ENCODE results near the gene RNF34.

Gene RNF34

DNA sequence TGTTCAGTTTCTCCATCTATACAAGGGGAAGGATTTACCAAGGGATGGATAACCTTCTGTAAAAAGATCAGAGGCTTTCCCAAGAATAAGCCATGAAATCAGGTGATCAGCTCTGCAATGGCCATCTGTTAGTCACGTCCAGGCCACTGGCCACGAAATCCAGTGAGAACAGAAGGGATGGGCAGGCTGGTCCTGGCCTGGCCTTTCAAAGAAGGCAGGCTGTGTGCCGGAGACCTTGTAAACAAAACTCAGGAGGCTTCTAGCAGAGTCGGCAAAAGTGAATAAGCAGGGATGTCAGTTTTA is 68.5 kb downstream of the RNF34 start:
- DNase-seq, result no peak

DNA sequence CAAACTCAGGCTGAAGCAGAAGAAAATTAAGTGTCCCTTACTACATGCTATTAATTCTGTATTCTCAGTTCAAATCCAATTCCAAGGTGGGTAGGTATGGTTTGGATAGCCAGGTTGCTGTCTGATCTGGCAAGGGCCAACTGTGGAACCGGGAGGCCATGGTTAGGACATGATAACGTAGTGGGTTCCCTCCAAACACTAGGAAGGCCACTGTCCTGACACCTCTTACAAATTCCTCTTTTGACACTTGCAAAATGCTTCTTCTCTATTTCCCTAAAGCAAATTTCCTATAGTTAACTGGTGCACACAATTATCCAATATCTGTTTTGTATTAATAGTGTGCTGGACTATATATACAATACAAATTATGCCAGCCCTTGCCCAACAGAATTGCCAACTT is 70.8 kb downstream of the RNF34 start:
- DNase-seq, result no peak

DNA sequence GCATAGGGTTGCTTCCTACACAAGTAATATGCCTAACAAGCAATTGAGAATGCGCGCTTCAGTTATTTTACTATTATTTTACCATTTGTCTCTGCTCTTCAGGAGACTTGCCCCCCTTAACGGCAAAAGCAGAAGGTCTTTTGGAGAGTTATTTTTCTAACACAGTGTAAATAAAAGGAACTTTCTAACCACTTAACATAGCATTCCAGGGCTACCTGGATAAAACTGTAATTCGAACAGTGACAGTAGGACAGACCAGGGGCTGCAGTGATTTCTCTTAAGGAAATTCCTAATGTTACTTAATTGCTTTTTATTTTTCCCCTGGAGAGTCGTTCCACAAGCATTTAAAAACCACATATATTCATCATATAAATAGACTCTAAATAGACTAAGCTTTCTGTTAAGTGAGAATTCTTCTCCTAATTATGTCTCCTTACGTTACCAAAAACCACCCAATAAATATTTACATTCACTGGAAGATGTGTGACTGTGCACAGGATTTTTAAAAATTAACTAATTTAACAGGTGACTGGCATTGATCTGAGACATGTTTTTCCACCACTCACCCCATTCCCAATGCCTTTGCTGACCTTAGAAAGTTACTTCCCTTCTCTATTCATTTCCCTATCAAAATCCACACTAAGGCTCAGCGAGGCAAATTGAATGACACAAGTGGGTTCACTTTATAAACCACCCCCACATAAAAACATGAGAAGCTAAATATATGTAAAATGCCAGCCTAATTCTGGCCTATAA is 72.4 kb downstream of the RNF34 start:
- DNase-seq, result no peak
